HG03457 (cell line): ENCODE data around the gene RNPS1.
A peak's percentile ranks its signal among the peaks of the same experiment; 100 is the strongest.
"Not testable (repeated sequence)": the region's sequence is repeated elsewhere in the genome, so short reads cannot be mapped to it uniquely, and the experiment has no call there.

Experiments
- ATAC-seq: cut with Tn5 transposase; IDR thresholded peaks from one replicate; pipeline ENCODE4 v1.9.1; 2021; ENCODE audit warnings: moderate number of reproducible peaks; ENCODE audit not compliant: unreplicated experiment

The RNPS1 gene

DNA sequence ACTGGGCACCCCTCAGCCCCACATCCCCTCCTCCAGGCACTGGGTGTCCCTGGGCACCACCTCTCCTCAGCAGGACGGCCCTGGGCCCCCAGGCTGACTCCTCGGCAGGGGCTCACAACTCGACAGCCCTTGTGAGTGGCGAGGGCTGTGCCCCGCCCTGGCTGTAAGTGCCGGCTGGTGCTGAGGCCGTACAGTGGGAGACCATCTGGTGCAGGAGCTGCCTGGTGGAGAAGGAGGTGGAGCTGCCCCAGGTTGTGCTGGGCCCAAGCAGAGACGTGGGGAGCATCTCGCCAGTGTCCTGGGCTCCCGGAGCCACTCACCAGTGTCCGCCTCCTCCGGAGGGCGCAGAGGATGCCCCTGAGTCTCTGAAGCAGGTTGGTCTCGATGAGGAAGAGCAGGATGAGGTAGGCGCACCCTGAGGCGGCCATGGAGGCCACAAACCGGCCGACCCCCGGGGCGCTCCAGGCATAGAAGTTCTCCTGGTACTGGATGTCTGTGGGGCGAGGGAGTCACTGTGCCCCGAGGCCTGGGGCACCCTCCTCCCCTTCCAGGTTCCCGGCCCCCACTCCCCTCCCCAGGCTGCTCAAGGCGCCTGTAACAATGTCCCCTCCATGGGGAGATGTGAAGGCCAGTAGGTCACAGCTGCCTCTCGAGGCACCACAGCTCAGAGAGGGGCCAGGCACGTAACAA is 15.1 kb upstream of the RNPS1 start:
- ATAC-seq = no peak

DNA sequence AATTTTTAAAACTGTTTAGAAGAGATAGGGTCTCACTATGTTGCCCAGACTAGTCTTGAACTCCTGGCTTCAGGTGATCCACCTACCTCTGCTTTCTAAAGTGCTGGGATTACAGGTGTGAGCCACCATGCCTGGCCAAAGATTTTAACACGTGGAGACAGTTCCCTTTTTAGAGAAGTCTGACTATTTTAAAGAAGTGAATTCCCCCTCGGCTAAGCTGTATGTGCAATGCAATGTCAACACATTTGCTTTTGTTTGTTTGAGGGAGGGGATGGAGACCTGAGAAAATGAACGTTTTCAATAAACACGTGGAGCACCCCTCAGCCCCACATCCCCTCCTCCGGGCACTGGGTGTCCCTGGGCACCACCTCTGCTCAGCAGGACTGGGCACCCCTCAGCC is 14.3 kb upstream of the RNPS1 start:
- ATAC-seq = no peak

DNA sequence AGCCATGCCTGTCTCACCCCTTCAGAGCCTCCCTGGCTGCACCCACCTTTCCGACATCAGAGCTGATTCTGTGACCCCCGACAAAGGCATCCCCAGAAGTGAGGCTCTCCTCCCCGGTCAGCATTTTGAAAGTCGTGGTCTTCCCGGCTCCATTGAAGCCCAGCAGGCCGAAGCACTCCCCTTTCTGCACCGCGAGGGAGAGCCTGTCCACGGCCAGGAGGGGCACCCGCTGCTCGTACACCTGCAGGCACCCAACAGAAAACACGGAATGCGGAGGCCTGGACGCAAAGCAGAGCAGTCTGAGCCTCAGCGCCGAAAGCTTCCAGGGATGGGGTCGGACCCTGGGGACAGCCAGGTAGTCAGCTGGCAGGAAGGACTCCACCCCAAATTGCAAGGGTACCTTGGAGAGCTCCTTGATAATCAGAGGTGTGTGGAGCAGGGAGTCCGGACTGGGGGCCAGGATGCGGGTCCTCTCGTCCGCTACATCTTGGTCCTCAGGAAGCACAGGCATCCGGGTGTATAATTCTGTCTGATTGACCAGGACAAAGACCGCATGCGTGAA is 13.1 kb upstream of the RNPS1 start:
- no peak for ATAC-seq

DNA sequence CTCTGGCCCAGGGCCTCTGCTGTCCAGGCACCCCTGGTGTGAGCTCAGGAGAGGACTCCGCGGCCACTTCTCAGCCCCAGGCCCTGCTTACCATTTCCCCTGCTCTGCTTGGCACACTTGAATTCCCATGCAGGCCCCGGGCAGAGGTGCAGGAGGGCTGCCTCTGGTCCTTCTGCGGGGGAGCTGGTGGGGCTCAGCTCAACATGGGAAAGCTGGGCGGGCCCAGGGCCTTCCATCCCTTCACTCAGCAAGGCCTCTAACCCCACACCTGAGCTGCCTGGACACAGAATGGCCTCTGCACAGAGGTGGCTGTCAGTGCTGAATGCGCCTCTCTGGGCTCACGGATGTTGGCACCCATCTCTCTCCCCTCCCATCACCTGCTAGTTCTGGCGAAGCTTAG is 12.5 kb upstream of the RNPS1 start:
- no peak for ATAC-seq

DNA sequence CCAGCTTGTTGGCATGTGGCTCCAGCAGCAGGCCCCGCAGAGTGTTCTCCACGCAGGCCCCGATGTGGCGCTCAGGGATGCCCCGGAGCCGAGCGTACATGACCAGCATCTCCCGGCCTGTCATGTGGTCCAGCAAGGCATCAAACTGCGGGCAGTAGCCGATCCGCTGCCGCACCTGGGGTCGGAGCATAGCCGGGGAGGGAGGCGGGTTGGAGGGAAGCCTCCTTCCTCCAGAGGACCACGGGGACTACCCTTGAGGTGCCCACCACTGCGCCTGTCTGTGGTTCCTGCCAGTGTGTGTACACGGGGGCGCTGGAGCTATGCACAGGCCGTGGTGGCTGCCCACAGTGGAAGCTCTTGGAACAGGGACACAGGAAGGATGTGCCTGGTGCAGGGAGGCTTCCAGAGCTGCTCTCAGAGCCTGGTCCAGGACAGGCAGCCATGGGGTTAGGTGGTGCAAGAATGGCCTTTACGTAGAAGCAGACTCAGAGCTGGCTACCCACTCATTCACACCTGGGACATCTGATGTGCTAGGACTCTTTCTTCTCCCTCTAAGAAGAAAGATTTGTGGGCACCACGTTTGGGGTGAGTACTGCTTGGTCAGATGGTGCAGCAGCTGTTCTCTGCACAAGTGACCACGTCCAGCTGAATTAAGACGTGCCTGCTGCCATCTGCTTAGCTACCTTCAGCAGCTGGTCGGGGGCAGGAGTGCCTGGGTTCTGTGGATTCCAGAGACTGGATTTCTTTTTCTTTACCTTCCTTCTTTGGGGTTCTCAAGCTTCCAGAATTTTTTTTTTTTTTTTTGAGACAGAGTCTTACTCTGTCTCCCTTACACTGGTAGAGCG is 11.3 kb upstream of the RNPS1 start:
- ATAC-seq = no peak

DNA sequence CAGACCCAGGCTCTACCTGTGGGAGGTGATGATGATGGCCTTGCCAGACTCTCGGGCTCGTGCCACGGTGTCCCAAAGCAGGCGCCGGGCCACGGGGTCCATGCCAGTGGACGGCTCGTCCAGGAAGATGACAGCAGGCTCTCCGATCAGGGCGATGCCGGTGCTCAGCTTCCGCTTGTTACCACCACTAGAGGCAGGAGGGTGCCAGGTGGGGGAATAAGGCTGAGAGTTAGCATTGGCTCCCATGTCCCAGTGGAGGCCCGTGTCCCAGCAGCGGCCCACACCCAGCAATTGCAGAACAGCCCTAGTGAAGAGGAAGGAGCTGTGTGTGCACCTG is 10.3 kb upstream of the RNPS1 start:
- no peak for ATAC-seq

DNA sequence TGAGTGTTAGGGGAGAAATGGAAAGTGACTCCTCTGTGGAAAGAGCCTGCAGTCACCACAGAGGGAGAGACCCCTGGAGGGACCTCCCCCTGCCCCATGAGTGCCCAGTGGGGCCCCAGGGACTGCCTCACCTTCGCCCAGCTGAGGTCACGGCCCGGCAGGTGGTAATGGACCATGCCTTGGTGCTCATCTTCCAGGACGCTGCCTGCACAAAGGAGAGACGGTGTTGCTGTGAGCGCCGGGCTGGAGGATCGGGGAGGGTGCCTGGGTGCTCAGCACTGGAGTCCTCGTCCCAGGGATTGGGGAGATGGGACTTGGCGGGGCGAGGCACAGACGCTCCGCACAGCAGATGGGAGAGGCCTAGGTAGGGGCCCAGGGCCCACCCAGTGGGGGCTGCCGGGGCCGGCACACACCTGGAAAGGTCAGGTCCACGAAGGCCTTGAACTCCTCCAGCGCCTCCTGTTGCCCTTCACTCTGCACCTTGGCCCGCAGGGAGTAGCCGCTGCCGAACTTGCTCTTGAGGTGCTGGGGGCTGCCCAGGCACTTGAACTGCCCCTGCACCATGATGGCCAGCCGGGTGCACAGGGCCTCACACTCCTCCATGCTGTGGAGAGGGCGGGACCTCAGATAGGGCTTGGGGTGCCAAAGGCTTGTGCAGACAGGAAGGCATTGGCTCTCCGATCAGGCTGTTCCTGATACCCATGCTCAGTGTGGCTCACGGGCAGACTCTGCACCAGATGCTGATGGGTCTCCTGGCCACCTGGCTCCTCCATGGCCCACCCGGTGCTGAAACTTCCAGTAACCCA is 9.7 kb upstream of the RNPS1 start:
- no peak for ATAC-seq

DNA sequence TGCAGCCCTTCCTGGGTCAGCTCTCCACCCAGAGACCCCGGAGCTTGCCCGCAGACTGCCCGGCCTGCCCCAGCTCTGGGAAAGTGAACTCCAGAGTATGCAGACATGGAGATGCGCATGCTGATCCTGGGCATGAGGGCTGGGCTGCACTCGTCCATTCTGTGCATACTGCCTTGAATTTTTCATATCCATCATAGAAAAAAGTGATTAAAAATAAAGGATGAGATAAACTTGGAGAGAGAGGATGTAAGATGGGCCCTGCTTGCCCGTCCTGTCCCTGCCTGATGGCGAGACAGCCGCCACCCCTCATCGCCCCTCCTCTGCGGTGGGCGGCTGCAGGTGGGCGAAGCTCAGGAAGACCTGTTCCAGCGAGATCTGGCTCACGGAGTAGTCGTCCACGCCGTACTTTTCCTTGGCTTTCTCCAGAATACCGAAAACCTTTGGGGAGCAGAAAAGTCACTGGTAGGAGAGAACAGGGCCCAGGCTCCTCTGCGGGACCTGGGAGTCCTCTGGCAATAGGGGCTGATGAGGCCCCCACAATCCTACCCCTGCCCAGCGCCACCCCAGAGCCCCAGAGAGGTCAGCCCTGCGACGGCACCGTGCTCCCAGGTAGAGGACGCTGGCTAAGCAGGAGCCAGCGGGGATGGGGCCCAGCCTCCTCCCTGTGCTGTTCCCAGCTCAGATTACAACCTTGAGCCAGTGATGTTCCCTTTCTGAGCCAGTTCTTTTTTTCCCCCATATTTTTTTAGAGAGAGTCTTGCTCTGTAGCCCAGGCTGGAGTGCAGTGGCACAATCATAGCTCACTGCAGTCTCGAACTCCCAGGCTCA is 8.7 kb upstream of the RNPS1 start:
- ATAC-seq = no peak

DNA sequence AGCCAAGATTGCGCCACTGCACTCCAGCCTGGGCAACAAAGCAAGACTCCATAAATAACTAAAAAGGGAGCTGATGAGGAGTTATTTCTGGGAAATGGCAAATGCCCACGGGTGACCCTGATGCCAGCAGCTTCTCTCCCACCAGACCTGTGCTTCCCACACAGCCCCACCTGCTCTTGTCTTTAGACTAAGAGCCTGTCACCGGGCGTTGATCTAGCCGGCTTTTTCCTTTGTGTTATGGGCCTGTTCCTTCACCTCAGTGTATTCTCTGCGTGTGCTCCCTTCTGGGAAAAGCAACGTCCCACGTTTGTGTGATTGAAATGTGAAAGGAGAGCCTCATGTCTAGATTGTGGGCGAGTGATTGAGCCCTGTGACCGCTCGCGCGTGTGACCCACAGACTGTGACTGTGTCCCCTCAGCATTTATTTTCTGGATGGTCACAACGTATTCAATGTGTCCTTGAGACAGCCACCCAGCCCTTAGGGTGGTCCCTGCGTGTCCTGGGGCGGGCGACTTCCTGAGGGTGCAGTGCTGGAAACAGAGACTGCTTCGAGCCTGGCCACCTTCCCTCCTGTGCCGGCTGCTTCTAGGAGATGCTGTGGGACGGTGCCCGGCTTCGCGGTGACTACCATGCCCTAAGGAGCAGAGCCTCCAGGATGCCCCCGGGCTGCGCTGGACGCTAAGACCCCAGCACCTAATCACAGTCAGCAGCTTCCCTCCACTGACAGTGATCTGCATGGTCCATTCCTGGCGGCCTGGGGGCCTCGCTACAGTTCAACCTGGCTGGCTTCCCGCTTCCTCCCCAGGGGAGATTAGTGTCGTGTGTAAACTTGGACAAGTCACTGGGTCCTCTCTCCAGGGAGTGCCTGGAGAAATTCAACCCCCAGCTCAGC is 7.8 kb upstream of the RNPS1 start:
- ATAC-seq = no peak

DNA sequence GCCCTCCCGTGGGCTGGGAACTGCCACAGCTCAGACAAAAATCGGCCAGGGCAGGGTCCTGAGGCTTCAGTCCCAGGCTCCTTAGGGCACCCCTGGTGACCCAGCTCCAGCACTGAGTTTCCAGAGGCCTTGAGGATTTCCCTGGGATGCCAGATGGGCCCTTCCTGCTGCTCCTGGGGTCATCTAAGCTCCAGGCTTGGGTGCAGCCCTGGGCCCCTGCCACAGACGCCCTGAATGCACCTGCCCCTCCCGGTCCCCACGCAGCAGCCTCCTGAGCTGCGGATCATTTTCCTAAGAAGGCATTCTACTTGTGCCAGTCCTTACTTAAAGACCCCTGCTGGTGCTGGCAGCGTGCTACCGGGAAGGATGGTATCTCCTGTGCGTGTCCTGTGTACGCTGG is 6.0 kb upstream of the RNPS1 start:
- ATAC-seq = no peak

DNA sequence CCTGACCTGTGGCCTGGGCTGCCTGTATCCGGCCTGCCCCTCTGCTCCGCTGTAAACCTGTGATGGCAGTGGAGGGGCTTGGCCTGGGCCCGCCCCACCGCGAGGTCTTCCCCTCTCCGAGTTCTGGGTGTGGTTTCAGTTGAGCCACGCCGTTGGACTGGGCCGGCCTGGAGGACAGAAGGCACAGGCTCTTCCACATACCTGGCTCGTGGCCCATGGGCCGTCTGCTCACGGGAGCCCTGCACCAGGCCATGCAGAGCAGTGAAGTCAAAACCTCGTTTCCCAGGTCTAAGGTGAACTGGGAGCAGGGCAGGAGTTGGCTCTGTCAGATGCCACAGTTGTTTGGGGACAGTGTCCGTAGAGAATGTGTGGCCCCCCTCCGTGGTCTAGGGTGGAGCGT is 5.6 kb upstream of the RNPS1 start:
- no peak for ATAC-seq

DNA sequence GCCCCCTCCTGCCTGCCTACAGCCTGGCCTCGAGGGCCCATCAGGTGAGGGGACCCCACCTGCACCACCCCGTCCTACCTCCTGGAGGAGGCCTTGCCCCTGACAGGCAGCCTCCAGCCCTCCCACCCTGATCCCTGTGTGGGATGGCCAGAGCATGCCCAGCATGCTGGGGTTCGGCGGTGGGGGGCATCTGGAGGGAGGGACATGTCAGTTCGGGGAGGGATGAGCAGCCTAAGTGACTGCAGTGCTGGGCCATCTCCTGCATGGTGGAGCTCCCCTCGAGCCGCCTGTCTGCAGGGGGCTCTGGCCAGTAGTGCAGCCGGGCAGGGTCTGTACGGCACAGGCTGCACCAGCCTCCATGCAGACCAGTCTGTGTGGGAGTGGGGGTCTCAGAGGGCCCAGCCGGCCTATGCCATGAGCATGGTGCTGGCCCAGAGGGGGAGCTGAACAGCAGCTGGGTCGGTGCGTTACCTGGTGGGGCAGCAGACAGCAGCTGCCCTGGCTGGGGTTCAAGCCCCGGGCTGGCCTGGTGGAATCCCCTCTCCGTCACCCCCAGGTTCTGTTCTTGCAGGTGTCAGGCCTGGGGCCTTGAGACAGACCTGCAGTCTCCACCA is 4.0 kb upstream of the RNPS1 start:
- ATAC-seq = no peak

DNA sequence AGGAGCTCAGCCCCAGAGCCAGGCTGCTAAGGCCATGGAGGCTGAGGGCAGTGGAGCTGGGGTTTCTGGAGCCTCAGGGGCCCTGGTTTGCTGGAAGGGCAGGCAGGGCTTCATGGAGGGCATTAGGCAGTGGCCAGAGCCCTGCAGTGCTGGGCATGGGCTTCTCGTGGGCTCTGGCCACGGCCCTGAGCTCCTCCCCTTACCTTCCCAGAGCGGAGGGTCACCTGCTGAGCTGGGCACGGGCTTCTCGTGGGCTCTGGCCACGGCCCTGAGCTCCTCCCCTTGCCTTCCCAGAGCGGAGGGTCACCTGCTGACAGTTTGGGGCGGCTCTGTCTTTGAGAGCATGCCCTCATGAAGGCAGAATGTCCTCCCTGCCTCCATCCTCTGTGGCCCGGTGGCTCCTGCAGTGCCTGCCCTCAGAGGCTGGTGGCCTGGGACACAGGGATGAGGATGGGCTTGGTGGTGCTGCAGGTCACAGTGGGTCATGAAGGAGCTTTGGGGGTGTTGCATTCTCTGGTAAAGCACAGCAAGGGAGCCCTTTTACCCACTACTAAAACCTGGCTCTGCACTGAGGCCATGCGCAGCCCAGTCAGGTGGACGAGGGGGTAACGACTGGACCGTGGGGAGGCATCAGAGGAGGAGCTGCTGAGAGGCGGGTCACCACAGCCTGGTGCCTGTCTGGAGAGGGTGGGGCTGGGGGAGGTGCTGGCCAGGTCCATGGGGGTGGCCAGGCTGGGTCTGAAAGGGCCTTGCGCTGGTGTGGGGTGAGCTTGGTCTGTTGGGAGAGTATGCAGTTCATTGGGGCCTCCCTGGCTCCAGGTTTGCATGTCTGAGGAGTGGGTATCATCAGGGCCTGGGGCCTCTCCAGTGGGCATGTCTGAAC is 2.9 kb upstream of the RNPS1 start:
- no peak for ATAC-seq

DNA sequence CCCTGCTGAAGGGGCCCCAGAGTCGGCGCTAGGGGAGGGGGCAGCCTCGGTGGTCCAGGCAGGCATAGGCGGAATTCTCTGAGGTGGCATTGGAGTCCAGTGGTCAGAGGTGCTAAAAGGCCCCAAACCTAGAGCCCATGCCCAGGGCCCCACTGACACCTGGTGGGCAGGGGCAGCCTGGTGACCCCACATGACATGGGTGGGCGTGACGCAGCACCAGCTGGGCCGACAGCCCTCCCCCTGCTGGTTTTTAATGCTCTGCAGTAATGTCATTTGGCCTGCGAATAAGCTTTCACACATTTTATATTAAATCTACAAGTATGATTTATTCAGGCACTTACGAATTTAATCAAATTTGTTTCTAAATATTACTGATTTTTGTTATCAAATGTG is 2.1 kb upstream of the RNPS1 start:
- no peak for ATAC-seq

DNA sequence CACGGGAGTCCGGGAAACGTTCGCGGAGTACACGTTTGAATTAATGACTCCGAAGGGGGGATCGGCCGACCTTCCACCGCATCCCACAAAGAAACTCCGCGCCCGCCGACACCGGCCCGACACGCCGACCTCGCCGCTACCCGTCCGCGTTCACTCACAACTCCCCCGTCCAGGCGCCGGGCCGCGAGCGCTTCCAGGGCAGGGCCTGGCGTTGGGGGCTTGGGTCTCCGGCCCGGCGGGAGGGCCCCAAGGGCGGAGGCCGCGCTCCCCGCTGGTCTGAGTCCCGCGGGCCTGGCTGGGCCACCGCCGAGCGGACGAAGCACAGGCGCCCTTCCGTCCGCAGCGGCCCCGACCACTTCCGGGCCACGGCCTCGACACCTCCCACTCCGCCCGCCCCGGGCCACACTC is 417 bp downstream of the RNPS1 start:
- ATAC-seq = peak; percentile 36

DNA sequence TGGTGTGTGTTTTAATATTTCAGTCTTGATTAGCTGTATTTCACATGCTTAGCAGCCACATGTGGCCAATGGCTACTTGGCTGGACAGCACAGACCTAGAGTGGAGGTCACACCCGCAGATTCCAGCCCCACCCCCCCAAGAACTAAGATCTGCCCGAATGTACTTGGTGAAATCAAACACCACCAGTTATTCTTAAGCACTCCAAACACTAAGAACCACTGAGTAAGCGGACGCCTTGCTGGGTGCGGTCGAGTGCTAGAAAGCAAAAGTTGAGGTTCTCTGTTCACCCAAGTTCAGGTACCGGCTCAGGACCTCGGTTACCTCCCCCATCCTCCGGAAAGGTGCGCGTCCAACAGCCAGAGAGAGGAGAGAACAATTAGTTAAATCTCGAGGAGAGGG is 1.0 kb downstream of the RNPS1 start:
- not testable (repeated sequence) for ATAC-seq

DNA sequence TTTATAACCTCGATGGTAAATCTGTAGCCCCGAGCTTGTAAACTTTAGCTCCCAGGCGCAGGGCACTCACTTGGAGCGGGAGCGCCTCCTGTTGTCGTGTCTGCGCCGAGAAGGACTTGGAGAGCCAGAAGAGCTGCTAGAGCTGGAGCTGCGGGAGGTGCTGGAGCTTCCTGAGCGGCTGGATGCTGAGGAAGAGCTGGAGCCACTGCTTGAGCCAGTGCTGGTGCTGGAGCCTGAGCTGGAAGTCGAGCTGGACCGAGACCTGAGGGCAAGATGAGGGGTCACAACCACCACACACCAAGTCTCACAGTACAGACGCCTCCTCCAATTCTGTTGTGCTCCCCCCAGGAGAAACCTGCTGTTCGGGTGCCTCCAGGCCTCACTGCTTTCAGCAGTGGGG is 4.9 kb downstream of the RNPS1 start:
- not testable (repeated sequence) for ATAC-seq

DNA sequence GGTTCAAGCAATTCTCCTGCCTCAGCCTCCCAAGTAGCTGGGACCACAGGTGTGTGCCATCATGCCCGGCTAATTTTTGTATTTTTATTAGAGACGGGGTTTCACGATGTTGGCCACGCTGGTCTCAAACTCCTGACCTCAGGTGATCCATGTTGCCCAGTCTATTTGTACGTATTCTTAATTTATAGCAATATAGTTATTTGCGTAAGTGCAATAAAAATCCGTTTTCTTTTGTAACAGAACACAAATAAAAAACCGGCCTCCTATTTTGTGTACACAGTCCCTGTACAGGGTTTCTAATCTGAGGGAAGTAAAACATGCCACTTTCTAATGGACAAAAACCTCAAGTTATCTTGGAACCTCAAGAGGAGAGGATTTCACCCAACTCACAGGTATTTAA is 7.7 kb downstream of the RNPS1 start:
- no peak for ATAC-seq
